Measurements from ENCODE around the gene GZMM. TPM values are rescaled to one million over a fixed set of nuclear protein-coding genes. Genes with fewer than 3 reads are reported as not detected.

The GZMM gene
- total RNA-seq, 4 donors from 2014 or later: 0.78 to 1.9 TPM; not detected in 2

DNA sequence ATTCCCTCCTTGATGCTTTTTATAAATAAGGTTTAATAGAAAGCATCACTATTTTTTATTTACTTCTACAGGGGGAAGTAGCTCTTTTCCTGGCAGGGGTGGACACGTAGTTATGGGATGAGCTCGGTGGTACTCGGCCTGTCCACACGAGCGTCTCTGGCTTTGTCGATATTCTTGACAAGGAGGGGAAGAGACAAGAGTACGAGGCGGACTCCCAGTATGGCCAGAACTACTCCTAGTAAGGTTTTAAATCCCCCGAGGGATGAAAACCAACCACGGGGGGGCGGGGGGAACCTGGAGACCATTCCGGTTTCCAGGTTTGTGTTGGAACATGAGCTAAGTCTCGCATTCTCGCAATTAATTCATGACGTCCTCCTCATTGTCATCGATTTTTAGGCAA, 23.0 kb downstream of the GZMM start:
- no peaks in the 10 kb centered on the region for H3K36me3 ChIP-seq
- TF ChIP-seq POLR2A (IDR thresholded peaks at IDR 0.05): no peak
- TF ChIP-seq, protein P1, sequence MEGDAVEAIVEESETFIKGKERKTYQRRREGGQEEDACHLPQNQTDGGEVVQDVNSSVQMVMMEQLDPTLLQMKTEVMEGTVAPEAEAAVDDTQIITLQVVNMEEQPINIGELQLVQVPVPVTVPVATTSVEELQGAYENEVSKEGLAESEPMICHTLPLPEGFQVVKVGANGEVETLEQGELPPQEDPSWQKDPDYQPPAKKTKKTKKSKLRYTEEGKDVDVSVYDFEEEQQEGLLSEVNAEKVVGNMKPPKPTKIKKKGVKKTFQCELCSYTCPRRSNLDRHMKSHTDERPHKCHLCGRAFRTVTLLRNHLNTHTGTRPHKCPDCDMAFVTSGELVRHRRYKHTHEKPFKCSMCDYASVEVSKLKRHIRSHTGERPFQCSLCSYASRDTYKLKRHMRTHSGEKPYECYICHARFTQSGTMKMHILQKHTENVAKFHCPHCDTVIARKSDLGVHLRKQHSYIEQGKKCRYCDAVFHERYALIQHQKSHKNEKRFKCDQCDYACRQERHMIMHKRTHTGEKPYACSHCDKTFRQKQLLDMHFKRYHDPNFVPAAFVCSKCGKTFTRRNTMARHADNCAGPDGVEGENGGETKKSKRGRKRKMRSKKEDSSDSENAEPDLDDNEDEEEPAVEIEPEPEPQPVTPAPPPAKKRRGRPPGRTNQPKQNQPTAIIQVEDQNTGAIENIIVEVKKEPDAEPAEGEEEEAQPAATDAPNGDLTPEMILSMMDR (IDR thresholded peaks at IDR 0.05): no peak
- no peak overlapping the region for H3K4me3 ChIP-seq (replicated peaks in 1 of 3)
- H3K27ac ChIP-seq: no peak overlapping the region
- intact Hi-C loops (cut with DNase I): no loop called here
- WGBS, 2 donors: 75 to 83% methylated on average over 16 of the region's 16 CpGs
- H3K27me3 ChIP-seq: no peaks in the 10 kb centered on the region
- H3K9me3 ChIP-seq: no peaks in the 10 kb centered on the region
- peaks cover 5 to 7% of the 10 kb centered on the region in 2 donors for H3K4me1 ChIP-seq
- no peak for DNase-seq

DNA sequence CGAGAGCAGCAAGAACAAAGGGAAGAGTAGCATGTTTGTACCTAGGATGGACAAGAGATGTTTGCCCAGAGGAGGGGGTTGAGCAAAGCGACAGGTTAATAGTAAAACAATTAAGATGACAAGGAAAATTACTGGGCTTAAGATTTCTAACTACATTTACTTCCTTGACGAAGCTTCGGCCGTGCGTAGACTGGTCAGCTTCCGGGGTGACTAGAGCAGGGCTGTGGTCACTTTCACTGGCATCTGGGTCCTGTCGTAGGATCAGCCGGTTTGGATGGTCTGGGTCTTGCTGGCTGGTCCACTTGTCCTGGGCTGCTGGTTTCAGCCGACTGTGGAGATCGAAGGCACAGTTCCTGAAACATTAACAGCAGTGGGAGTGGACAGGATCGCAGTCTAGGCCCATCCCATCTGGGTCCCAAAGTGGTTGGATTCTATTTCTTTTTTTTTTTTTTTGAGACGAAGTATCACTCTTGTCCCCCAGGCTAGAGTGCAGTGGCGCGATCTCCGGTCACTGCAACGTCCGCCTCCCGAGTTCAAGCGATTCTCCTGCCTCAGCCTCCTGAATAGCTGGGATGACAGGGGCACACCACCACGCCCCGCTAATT, 23.5 kb downstream of the GZMM start:
- no peak for DNase-seq
- H3K4me3 ChIP-seq (replicated peaks in 1 of 3): no peak overlapping the region
- TF ChIP-seq, protein P1 (IDR thresholded peaks at IDR 0.05): no peak
- TF ChIP-seq POLR2A (IDR thresholded peaks at IDR 0.05): no peak
- no peaks in the 10 kb centered on the region for H3K27me3 ChIP-seq
- no peaks in the 10 kb centered on the region for H3K9me3 ChIP-seq
- no peaks in the 10 kb centered on the region for H3K36me3 ChIP-seq
- peaks cover 5 to 7% of the 10 kb centered on the region in 2 donors for H3K4me1 ChIP-seq
- no peak overlapping the region for H3K27ac ChIP-seq
- 91% methylated on average over 22 of the region's 22 CpGs for WGBS, 2 donors
- intact Hi-C loops (cut with DNase I): no loop called here

DNA sequence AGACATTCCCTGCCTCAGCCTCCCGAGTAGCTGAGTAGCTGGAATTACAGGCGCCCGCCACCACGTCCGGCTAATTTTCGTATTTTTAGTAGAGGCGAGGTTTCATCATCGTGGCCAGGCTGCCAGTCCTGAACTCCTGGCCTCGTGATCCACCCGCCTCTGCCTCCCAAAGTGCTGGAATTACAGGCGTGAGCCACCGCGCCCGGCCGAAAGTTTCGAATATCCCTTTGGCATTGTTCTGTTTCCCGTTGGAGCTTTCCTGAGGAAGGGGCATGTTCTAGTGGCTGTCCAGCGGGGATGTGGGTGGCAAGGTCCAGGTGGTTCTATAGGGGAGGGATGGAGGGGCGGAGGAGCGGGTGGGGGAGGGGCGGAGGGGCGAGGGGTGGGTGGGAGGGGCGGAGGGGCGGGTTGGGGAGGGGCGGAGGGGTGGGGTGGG, 26.4 kb downstream of the GZMM start:
- H3K9me3 ChIP-seq: no peaks in the 10 kb centered on the region
- TF ChIP-seq, protein P1 (IDR thresholded peaks at IDR 0.05): no peak
- TF ChIP-seq POLR2A (IDR thresholded peaks at IDR 0.05): no peak
- H3K27ac ChIP-seq: no peak overlapping the region
- no peak overlapping the region for H3K4me3 ChIP-seq (replicated peaks in 1 of 3)
- 88% methylated on average over 17 to 18 of the region's 25 CpGs for WGBS, 2 donors
- no peaks in the 10 kb centered on the region for H3K36me3 ChIP-seq
- no peak for DNase-seq
- intact Hi-C loops (cut with DNase I): no loop called here
- peaks cover 22 to 28% of the 10 kb centered on the region in 2 donors for H3K4me1 ChIP-seq
- no peaks in the 10 kb centered on the region for H3K27me3 ChIP-seq

DNA sequence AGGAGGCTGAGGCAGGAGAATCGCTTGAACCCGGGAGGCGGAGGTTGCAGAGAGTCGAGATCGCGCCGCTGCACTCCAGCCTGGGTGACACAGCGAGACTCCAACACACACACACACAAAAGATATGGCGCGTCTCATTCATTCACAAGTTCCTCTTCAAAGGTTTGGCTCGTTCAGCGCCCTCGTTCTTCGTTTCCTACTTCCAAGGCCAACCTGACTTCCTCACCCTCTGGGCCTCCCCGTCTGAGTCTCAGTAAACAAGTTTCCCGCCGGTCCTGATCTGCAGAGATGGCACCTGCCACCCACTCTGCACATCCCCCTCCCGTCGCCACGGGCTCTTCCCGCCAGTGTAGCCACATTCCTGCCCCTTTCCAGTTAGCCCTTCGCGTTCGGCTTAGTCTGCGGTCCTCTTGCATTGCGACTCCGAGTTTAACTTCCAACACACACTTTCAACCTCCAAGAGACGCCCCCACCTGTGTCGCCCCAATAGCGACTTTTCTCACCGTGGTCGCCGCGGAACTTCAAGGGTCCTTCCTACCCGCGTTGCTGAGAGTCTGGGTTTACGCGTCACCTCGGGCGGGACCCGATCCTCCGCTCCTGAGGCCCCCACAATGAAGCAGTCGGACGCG, 27.2 kb downstream of the GZMM start:
- TF ChIP-seq, protein P1 (IDR thresholded peaks at IDR 0.05): no peak
- TF ChIP-seq POLR2A (IDR thresholded peaks at IDR 0.05): no peak
- 4 to 7% methylated on average over 28 to 35 of the region's 45 CpGs for WGBS, 2 donors
- intact Hi-C loops (cut with DNase I): no loop called here
- DNase-seq: peak; percentile 31 to 38
- no peaks in the 10 kb centered on the region for H3K36me3 ChIP-seq
- no peaks in the 10 kb centered on the region for H3K9me3 ChIP-seq
- peak overlapping the region in 2 of 3 donors; percentile 54 to 65 for H3K27ac ChIP-seq
- H3K27me3 ChIP-seq: no peaks in the 10 kb centered on the region
- peak overlapping the region in 2 of 3 donors; percentile 16 to 26 for H3K4me3 ChIP-seq (replicated peaks in 1 of 3)
- peaks cover 30 to 35% of the 10 kb centered on the region in 2 donors for H3K4me1 ChIP-seq

DNA sequence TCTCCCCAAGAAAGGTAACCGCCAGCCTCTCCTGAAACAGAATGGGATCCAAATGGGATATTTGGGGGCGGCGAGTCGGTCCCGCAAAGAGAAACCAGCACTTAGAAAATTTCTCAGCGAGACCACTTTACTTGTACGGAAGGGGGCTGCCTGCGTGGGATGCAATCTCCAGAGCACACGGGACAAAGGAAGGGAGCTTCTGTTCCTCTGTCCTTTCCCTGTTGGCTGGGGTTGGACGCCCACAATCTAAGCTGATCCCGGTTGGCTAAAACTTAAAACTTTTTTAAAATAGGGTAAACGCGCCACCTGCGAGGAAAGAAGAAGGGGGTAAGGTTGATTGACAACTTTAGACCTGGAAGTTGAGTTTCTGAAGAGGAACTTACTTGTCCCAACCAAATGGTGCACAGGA, 27.7 kb downstream of the GZMM start:
- Histone ChIP-seq H3K4me1 (peaks cover 32 to 41% of the 10 kb centered on the region in 2 donors), H3K4me3 (replicated peaks in 1 of 3) (peak overlapping the region; percentile 12 to 26 (median 16)), H3K9me3 (no peaks in the 10 kb centered on the region), H3K27ac (peak overlapping the region; percentile 54 to 76 (median 65)), H3K36me3 (no peaks in the 10 kb centered on the region), H3K27me3 (no peaks in the 10 kb centered on the region)
- WGBS, 2 donors: 1 to 3% methylated on average over 11 to 14 of the region's 14 CpGs
- TF ChIP-seq, protein P1 (IDR thresholded peaks at IDR 0.05): no peak
- no peak for TF ChIP-seq POLR2A (IDR thresholded peaks at IDR 0.05)
- intact Hi-C loops (cut with DNase I): no loop called here
- peak; percentile 13 to 32 for DNase-seq

Measured in thyroid gland (tissue), 4 donors.